ENCODE results near the gene LRRC30. TPM values are rescaled to one million over a fixed set of nuclear protein-coding genes. Genes with fewer than 3 reads are reported as not detected.

Gene LRRC30
- total RNA-seq, 1 donor from 2014 or later = not detected

DNA sequence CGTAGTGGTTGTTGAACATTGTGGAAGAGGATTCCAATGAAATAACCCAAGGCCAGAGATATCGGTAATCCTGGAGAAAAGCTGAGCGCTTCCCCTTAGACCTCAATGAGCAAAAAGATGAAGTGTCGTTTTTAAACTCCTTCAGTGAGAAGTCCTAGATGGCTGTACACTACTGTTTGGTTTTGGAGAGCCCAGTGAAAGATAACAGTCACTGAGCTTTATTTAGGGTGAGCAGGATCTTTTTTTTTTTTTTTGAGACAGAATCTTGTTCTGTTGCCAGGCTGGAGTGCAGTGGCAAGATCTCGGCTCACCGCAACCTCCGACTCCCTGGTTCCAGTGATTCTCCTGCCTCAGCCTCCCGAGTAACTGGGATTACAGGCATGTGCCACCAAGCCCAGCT, 24.2 kb downstream of the LRRC30 start:
- no peak for DNase-seq (ENCODE audit: extremely low spot score, unreplicated experiment)
- TF ChIP-seq, protein P1, sequence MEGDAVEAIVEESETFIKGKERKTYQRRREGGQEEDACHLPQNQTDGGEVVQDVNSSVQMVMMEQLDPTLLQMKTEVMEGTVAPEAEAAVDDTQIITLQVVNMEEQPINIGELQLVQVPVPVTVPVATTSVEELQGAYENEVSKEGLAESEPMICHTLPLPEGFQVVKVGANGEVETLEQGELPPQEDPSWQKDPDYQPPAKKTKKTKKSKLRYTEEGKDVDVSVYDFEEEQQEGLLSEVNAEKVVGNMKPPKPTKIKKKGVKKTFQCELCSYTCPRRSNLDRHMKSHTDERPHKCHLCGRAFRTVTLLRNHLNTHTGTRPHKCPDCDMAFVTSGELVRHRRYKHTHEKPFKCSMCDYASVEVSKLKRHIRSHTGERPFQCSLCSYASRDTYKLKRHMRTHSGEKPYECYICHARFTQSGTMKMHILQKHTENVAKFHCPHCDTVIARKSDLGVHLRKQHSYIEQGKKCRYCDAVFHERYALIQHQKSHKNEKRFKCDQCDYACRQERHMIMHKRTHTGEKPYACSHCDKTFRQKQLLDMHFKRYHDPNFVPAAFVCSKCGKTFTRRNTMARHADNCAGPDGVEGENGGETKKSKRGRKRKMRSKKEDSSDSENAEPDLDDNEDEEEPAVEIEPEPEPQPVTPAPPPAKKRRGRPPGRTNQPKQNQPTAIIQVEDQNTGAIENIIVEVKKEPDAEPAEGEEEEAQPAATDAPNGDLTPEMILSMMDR (IDR thresholded peaks at IDR 0.05) = no peak
- Mint-ChIP-seq H3K27me3 (ENCODE audit: unreplicated experiment) (peaks cover 53% of the 10 kb centered on the region), H3K27ac (ENCODE audit: unreplicated experiment) (no peak overlapping the region), H3K4me3 (ENCODE audit: unreplicated experiment) (no peak overlapping the region), H3K36me3 (ENCODE audit: unreplicated experiment) (no peaks in the 10 kb centered on the region), H3K4me1 (ENCODE audit: unreplicated experiment) (no peaks in the 10 kb centered on the region), H3K9me3 (ENCODE audit: unreplicated experiment) (no peaks in the 10 kb centered on the region)

DNA sequence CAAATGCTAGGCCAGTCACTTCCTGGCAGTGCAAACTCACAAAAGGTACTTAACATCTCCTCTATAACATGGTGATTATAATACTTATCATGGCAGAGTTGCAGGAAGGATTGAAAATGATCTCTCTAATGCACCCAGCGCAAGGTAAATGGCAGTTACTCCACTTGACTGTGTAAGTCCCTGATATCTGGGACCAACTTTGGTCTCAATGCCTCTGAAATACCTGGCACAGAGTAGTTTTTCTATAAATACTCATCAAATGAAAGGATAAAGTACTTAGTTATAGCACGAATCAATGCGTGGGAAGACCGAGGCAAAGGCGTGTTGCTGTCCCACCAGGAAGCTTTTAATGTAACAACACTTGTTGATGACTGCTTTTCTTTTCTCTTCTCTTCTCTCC, 24.8 kb downstream of the LRRC30 start:
- no peak overlapping the region for H3K27ac Mint-ChIP-seq (ENCODE audit: unreplicated experiment)
- no peaks in the 10 kb centered on the region for H3K9me3 Mint-ChIP-seq (ENCODE audit: unreplicated experiment)
- TF ChIP-seq, protein P1 (IDR thresholded peaks at IDR 0.05) = no peak
- DNase-seq (ENCODE audit: extremely low spot score, unreplicated experiment) = no peak
- H3K27me3 Mint-ChIP-seq (ENCODE audit: unreplicated experiment) = peaks cover 57% of the 10 kb centered on the region
- no peaks in the 10 kb centered on the region for H3K4me1 Mint-ChIP-seq (ENCODE audit: unreplicated experiment)
- no peaks in the 10 kb centered on the region for H3K36me3 Mint-ChIP-seq (ENCODE audit: unreplicated experiment)
- H3K4me3 Mint-ChIP-seq (ENCODE audit: unreplicated experiment) = no peak overlapping the region

DNA sequence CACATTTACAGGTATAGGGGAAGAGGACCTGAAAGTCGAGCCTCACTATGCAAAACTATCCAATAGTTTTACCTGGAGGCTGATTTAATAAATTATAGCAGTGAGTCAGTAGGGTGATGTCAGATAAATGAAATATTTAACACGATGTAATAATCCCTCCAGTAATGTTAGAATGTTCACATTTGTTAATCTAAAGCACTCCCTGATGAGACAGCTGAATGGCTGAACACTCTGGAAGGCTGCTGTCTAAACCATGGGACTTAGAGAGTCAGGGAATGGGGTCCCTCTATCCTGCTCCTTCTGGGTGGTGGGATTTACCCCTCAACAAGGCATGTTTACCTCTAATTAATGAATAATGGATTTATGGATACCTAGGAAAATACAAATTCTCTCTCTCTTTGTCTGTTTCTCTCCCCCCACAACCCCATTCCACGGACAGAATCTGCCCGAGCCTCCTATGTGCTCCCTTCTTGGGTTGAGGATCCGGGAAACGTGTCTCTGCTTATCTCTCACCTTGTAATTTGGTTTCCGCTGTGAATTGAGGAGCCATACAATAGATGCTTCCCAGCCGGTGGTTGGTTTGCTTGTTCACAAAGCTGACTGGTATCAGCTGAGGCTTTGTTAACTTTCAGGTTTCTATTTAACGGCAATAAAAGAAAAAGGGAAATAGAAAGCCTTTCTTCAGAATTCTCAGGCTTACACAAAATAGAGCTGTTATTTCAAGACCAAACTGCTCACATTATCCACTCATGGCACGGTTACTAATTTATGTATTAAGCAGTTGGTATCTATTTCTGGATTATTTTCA, 25.9 kb downstream of the LRRC30 start:
- Mint-ChIP-seq H3K27me3 (ENCODE audit: unreplicated experiment) (peaks cover 52% of the 10 kb centered on the region), H3K9me3 (ENCODE audit: unreplicated experiment) (no peaks in the 10 kb centered on the region), H3K4me3 (ENCODE audit: unreplicated experiment) (no peak overlapping the region), H3K36me3 (ENCODE audit: unreplicated experiment) (no peaks in the 10 kb centered on the region), H3K4me1 (ENCODE audit: unreplicated experiment) (no peaks in the 10 kb centered on the region), H3K27ac (ENCODE audit: unreplicated experiment) (no peak overlapping the region)
- TF ChIP-seq, protein P1 (IDR thresholded peaks at IDR 0.05) = no peak
- no peak for DNase-seq (ENCODE audit: extremely low spot score, unreplicated experiment)

GRCh38 chr18:7257426-7257740, 26.5 kb downstream of the LRRC30 start:
- Mint-ChIP-seq H3K27me3 (ENCODE audit: unreplicated experiment) (peaks cover 52% of the 10 kb centered on the region), H3K4me1 (ENCODE audit: unreplicated experiment) (no peaks in the 10 kb centered on the region), H3K9me3 (ENCODE audit: unreplicated experiment) (no peaks in the 10 kb centered on the region), H3K4me3 (ENCODE audit: unreplicated experiment) (no peak overlapping the region), H3K36me3 (ENCODE audit: unreplicated experiment) (no peaks in the 10 kb centered on the region), H3K27ac (ENCODE audit: unreplicated experiment) (no peak overlapping the region)
- DNase-seq (ENCODE audit: extremely low spot score, unreplicated experiment) = no peak
- TF ChIP-seq, protein P1 (IDR thresholded peaks at IDR 0.05) = no peak

DNA sequence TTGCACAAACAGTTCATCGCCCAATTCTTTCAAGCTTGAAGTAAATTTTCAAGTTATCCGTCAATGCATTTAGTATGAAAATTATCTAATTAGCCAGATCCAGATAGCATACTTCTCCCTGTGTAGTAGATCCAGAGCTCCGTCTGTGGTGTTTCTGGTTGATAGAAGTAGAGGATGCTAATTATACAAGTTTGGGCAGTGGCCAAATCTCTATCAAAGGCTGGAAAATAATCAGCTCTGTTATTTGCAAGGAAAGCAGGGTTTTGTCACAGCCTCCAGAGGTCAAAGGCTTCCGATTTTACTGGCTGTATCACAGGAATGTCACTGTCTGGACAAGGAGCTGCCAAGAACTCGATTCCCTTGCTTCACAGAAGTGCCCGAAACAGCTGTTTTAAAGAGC, 28.6 kb downstream of the LRRC30 start:
- H3K36me3 Mint-ChIP-seq (ENCODE audit: unreplicated experiment) = no peaks in the 10 kb centered on the region
- DNase-seq (ENCODE audit: extremely low spot score, unreplicated experiment) = no peak
- peaks cover 46% of the 10 kb centered on the region for H3K27me3 Mint-ChIP-seq (ENCODE audit: unreplicated experiment)
- H3K9me3 Mint-ChIP-seq (ENCODE audit: unreplicated experiment) = no peaks in the 10 kb centered on the region
- no peaks in the 10 kb centered on the region for H3K4me1 Mint-ChIP-seq (ENCODE audit: unreplicated experiment)
- no peak overlapping the region for H3K27ac Mint-ChIP-seq (ENCODE audit: unreplicated experiment)
- TF ChIP-seq, protein P1 (IDR thresholded peaks at IDR 0.05) = no peak
- H3K4me3 Mint-ChIP-seq (ENCODE audit: unreplicated experiment) = no peak overlapping the region
